ENCODE data around the gene MRFAP1.
"Not testable (repeated sequence)": the region's sequence is repeated elsewhere in the genome, so short reads cannot be mapped to it uniquely, and the experiment has no call there.

Gene MRFAP1

DNA sequence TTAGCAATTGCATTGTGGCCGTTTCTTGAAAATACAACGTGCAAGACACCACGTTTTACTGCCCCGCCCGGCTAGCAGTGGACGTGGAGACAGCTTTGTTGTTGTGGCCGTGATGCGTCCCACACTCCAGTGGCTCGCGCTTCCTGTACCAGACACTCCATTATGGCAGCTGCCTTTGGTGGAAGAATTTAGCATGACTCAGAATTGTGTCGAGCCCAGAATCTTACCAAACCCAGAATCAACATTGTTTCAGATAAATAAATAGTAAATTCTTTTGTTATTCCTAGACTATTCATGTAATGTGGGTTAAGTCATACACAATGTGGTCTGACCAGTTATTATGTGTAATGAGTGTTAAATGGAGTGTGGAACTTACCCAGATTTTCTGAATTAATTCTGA is 27.9 kb downstream of the MRFAP1 start:
- peak; percentile 82 for DNase-seq (ENCODE audit: low read depth)

DNA sequence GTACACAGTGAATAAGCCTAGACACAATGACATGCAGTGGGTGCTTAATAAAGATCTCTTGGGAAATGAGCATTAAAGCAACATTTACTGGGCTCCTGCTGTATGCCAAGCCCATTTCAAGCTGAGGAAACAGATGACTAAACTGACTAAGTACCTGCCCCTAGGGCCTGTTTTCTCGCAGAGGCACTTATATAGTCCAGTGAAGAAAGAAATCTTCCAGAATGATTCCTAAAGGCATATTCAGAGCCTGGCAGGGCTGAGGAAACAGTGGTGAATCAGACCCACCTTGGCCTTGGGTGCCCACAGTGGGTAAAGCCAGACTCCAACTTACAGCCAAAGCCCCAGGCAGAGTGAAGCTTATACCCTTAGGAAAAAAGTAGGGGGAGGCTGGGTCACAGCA is 31.2 kb downstream of the MRFAP1 start:
- DNase-seq (ENCODE audit: low read depth), result no peak

DNA sequence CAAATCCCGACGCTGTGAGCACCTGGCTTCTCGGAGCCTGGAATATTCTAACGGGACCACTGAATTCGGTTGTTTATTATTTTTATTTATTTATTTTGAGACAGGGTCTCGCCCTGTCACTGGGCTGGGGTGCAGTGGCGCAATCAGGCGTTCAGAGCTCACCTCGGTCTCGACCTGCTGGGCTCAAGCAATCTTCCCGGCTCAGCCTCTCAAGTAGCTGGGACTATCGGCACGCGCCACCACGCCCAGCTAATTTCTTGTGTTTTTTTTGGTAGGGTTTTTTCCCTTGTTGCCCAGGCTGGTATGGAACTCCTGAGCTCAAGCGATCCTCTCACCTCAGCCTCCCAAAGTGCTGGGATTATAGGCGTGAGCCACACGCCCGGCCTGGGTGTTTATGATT is 31.6 kb downstream of the MRFAP1 start:
- no peak for DNase-seq (ENCODE audit: low read depth)

DNA sequence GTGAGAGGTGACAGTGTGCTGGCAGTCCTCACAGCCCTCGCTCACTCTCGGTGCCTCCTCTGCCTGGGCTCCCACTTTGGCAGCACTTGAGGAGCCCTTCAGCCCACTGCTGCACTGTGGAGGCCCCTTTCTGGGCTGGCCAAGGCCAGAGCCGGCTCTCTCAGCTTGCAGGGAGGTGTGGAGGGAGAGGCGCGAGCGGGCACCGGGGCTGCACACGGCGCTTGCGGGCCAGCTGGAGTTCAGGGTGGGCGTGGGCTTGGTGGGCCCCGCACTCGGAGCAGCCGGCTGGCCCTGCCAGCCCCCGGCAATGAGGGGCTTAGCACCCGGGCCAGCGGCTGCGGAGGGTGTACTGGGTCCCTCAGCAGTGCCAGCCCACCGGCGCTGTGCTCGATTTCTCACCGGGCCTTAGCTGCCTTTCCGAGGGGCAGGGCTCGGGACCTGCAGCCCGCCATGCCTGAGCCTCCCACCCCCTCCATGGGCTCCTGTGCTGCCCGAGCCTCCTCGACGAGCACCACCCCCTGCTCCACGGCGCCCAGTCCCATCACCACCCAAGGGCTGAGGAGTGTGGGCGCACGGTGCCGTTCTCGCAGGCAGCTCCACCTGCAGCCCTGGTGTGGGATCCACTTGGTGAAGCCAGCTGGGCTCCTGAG is 32.2 kb downstream of the MRFAP1 start:
- not testable (repeated sequence) for DNase-seq (ENCODE audit: low read depth)

DNA sequence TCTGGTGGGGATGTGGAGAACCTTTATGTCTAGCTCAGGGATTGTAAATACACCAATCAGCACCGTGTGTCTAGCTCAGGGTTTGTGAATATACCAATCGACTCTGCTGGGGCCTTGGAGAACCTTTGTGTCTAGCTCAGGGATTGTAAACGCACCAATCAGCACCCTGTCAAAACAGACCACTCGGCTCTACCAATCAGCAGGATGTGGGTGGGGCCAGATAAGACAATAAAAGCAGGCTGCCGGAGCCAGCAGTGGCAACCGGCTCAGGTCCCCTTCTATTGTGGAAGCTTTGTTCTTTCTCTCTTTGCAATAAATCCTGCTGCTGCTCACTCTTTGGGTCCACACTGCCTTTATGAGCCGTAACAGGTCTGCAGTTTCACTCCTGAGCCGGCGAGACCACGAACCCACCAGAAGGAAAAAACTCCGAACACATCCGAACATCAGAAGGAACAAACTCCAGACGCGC is 32.7 kb downstream of the MRFAP1 start:
- DNase-seq (ENCODE audit: low read depth), result not testable (repeated sequence)

DNA sequence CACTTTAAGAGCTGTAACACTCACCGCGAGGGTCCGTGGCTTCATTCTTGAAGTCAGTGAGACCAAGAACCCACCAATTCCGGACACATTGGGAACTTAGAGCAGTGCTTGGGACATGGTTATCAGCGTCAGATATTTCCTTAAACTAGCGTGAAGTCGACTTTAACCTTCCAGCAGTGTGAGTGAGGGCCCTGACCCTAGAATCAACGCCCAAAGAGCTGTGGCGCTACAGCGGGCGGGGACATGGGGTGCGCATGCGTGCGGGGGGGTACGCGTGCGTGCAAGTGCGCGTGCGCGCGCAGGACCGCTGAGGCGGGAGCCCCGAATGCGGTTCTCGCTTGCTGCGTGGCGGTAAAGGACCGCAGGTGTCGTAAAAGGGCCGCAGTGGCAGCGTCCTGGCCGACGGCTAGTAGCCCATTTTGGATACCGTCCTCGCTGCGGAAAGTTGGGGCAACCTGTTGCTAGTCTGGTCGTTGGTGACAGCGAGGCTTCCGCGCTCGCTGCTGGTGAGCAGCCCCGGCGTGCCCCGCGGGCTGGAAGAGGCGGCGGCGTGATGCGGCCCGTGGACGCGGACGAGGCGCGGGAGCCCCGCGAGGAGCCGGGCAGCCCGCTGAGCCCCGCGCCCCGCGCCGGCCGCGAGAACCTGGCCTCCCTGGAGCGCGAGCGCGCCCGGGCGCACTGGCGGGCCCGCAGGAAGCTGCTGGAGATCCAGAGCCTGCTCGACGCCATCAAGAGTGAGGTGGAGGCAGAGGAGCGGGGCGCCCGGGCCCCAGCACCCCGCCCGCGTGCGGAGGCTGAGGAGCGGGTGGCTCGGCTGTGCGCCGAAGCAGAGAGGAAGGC is 33.4 kb downstream of the MRFAP1 start:
- peak; percentile 98 for DNase-seq (ENCODE audit: low read depth)

DNA sequence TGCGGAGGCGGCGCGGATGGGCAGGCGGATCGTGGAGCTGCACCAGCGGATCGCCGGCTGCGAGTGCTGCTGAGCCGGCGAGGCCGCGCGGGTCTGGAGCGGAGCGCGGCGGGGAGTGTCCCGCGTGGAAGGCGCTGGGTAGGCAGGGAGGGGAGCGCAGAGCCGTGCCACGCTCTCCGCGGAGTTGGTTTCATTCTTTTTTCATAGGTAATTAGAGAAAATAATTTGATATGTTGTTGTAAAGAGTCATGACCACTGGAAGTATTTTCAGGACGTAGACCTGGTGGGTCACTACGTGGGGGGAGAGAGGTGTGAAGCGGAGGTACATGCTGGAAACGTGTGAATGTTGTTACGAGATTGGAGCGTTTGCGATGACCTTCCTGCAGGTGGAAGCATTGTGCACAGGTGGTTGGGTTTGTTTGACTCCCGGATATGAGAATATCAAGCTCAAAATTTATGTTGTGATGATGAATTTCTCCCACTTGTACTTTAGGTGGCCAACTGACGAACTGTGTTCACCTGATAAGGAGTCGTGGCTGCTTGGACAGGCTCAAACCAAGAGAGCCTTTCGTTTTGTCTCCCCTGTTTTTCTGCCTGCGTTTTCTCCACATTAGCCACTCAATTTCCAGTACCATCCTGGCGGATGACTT is 34.1 kb downstream of the MRFAP1 start:
- peak; percentile 54 for DNase-seq (ENCODE audit: low read depth)

DNA sequence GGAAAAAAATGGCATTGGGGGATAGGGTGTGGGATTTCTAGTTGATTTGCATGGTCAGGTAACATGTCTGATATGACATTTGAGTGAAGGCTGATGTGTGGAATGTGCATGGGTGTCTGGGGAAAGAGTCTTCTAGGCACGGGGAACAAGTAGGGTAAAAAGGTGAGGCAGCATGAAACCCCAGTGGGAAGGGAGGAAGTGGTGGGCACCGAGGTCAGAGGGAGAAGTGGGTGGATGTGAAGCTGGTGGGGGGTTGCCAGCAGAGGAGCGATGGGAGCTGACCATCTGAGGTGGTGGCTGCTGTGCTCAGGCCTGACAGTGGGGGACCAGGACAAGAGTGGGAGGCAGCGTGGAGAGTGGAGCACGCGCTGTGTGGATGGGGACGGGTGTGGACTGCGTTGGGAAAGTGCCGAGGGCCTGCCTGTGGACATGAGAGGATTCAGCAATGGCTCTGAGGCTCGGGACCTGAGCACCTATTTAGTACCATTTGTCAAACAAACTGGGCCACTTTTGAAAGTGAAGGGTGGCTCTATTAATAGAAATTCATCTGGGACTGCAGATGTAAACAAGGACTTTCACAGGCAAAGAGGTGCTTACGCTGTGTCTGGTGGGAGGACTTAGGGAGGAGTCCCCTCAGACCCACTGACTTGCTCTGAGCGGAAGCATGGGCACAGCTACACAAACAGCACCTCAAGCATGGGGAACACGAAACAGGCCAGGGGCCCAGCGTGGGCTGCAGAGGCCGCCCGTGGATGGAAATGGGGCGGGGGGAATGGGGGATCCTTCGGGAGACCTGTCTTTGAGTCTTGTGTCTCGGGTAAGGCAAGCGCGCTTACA is 36.5 kb downstream of the MRFAP1 start:
- no peak for DNase-seq (ENCODE audit: low read depth)

DNA sequence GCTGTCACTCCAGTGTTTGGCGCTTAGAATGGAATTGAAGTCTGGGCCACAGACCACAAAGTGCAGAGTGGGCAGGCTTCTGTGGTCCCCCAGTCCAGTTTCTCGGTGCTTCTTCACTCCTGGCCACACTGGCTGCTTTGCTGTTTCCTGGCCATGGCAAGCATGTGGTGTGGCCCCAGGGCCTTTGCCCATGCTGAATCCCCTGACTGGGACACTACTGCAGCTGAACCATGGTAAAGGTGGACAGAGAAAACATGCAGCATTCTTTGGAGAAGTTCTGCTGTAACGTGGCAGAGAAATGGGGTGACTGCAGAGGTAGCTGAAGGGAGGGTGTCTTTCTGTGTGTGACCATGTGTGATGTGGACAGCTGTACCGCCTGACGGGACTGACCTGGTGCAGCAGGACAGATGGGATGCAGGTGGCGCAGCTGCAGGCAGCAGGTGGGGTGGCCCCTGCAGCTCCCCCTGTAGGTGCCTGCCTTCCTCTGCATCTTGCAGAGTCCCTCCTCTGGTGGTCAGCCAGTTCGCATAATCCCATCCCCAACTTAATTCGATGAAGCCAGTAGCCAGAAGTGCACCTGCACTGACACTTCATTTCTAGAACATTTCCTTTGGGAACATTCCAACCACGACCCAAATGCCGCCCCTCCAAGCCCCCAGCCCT is 40.0 kb downstream of the MRFAP1 start:
- no peak for DNase-seq (ENCODE audit: low read depth)

DNA sequence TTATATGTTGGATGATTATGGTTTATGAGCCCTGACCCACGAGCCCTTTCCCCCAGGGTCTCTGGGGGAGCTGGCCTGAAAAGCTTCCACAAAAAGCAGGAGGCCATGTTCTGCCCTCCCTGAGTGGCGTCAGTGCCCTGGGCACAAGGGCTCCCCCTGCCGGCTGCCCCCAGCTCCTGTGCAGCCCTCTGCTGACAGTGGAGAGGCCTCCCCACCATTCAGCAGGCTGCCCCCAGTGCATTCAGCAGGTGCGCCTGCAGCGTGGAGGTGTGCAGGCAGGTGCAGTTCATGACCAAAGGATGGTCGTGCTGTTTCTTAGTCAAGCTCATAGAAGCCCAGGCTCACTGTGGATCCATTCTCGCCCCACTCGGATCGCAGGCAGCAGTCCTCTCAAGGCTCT is 40.7 kb downstream of the MRFAP1 start:
- no peak for DNase-seq (ENCODE audit: low read depth)

DNA sequence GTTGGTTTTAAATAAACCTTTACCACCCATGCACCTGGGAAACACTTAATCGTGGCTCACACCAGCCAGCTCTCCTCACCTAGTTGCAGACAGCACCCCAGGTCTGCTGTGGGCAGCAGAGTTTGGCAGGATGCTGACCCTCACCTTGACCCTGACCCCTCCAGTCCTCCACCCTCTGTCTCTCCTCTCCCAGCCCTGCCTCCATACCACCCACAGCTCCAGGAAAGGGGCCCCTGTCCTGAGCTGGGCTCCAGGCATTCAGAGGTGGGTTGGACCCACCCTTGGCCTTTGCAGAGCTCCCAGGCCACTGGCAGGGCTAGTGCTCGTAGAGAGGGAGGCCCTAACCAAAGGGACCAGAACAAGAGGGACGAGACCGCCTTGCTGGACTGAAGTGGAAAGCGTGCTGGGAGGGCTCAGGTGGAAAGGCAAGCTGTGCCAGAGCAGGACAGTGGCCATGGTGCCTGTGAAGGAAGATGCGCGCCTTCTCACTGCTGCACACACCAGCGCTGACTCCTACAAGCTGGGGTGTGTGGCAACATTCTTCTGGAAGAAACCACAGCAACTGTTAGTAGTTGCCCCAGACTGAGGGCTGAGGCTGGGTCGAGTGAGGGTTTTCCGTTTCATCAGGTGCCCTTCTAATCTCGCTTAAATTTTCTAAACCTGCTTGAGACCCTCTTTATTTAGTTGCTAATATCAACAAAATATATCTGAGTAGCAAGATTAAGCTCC is 42.5 kb downstream of the MRFAP1 start:
- DNase-seq (ENCODE audit: low read depth), result no peak

DNA sequence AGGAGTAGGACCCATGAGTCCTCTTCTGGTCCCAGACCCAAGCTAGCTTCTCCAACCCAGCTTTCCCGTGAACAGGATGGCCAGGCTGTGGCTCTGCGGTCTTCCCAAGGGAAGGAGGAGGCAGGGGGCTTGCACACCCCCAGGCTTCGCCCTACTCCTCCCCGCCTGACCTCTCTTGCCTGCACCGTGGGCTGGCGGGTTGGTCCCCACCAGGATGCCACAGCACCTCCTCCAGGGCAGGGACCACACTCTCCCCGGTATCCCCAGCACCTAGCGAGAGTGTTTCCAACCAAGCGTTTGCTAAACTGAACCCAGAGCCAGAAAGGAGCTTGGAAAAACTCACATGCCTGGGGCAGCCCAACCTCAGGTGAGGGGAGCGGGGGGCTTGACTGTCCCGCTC is 44.2 kb downstream of the MRFAP1 start:
- DNase-seq (ENCODE audit: low read depth), result no peak

DNA sequence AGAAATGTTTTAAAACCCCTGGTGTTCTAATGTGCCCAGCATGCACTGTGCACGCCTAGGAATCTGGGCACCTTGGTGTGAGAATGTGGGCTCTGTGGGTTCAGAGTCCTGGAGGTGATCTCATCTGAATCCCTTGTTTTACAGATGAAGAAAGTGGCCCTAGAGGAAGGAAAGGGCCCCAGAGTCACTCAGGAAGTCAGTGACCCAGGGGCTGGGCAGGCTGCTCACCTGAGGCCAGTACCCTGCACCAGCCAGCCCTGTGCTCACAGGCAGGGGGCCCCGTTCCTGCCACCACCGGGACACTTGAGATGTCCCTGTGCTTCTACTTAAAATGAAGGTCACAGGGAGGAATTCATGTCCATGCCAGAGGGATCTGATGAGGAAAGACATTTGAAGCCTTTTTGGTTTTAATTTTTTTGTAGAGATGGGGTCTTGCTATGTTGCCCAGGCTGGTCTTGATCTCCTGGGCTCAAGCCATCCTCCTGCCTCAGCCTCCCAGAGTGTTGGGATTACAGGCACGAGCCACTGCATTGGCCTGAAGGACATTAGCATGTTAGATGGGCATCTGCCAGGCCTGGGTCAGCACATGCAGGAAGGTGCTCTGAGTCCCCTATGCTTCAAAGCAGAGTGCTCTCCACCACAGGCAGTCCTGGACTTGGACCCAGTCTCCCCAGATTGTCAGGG is 45.8 kb downstream of the MRFAP1 start:
- DNase-seq (ENCODE audit: low read depth), result no peak

DNA sequence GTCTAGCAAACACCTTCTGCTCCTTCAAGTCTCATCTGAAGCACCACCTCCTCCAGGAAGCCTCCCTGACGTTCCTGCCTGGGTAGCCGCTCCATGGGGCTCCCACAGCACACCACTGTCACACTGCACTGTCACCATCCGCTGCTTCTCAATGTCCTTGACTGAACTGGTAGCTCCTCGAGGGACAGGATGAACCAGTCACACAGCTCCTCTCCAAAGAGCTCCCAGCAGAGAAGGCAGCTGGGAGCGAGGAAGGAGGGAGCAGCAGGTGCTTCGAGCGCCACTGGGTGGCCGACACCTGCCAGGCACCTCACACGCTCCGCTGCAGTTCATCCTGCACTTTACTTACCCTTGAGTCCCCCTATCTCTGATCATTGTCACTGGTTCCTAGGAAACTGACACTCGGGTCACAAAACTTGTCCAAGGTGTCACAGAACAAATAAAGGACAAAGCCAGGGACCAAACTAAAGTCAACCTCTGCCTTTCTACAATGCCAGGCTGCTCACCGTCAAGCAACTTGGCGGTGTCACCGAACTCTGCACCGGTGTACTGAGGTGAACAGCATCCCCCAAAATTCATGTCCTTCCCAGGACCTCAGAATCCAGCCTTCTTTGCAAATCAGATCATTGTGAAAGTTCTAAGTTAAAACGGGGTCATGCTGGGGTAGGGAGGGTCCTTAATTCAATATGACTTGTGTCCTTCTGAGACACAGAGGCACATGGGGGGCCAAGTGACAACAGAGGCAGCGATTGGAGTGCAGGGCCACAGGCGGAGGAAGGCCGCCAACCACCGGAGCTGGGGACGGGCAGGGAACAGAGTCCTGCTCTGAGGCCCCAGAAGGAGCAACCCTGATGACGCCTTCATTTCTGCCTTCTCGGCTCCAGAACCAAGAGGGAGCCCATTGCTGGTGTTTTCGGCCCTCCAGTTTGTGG is 47.7 kb downstream of the MRFAP1 start:
- DNase-seq (ENCODE audit: low read depth), result no peak

DNA sequence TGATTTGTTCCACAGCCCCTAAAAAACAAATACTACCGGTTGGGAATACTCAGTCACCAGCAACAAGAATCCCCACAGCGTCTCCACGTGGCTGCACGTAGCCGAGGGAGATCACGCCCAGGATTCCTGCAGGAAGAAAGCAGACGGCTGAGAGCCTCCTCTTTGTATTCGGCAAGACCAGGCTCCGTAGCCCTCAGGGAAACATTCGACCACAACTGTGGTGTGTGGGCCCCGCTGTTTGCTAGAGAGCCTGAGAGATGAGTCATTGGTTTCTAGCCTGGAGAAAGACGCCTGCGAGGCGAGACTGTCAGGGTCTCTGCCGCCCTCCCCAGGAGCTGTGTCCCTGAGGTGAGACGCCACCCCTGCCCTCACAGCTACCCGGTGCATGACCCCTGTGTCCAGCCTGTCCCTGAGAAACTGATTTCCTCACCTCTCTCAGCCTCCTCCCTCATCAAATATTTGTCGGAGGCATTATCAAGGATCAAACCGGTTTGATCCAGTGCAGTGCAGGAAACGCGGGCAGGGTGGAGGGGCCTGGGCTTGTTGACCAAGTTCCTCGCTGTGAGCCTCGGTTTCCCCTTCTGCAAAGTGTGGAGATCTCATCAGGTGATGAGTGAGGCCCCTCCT is 48.5 kb downstream of the MRFAP1 start:
- DNase-seq (ENCODE audit: low read depth), result peak; percentile 97

DNA sequence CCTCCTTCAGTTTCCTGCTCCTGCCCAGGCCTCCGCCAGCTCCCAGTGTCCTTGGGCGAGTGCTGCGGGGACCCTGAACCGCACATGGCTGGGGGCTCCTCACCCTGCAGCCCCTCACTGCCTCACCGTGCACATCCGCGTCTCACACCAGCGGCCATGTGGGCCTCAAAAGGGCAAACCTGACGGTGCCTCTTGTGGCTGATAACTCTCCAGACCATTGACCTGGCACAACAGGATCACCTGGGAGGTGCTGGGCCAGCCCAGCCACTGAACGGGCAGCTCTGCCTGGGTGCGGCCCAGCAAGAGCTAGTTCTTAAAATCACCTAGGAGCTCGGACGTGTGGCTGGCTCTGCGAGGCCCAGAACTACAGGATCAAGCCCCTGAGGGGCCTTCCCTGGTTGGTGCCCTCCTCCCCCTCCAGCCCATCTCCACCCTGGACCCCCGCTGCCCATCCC is 49.0 kb downstream of the MRFAP1 start:
- no peak for DNase-seq (ENCODE audit: low read depth)

Measured in iris pigment epithelial cell (primary cell).